ENCODE results near the gene RAB34.
"Not testable (repeated sequence)": the region's sequence is repeated elsewhere in the genome, so short reads cannot be mapped to it uniquely, and the experiment has no call there.

Gene RAB34

GRCh38 chr17:28737770-28738679 lies 20.4 kb upstream of the RAB34 start:
- peak; percentile 49 for DNase-seq (ENCODE audit: low read depth)
- TF ChIP-seq CTCF (IDR thresholded peaks at IDR 0.05; ENCODE audit: insufficient read depth, low read depth, low read length, missing control alignments) = no peak
- H3K4me3 ChIP-seq (ENCODE audit: low read length) = no peak overlapping the region

- no peak for TF ChIP-seq CTCF (IDR thresholded peaks at IDR 0.05; ENCODE audit: insufficient read depth, low read depth, low read length, missing control alignments)
- no peak for DNase-seq (ENCODE audit: low read depth)
- H3K4me3 ChIP-seq (ENCODE audit: low read length) = no peak overlapping the region
Observed at GRCh38 chr17:28737316-28737715, 19.6 kb upstream of the RAB34 start.

GRCh38 chr17:28735913-28736769 lies 18.5 kb upstream of the RAB34 start:
- DNase-seq (ENCODE audit: low read depth) = not testable (repeated sequence)

GRCh38 chr17:28735242-28735722 lies 17.6 kb upstream of the RAB34 start:
- no peak overlapping the region for H3K4me3 ChIP-seq (ENCODE audit: low read length)
- TF ChIP-seq CTCF (IDR thresholded peaks at IDR 0.05; ENCODE audit: insufficient read depth, low read depth, low read length, missing control alignments) = no peak
- DNase-seq (ENCODE audit: low read depth) = peak; percentile 54

More at GRCh38 chr17:28735913-28736769, 18.5 kb upstream of the RAB34 start:
- not testable (repeated sequence) for H3K4me3 ChIP-seq (ENCODE audit: low read length)

GRCh38 chr17:28734712-28735241 lies 17.1 kb upstream of the RAB34 start:
- no peak for DNase-seq (ENCODE audit: low read depth)
- no peak for TF ChIP-seq CTCF (IDR thresholded peaks at IDR 0.05; ENCODE audit: insufficient read depth, low read depth, low read length, missing control alignments)
- H3K4me3 ChIP-seq (ENCODE audit: low read length) = no peak overlapping the region

- no peak for DNase-seq (ENCODE audit: low read depth)
- H3K4me3 ChIP-seq (ENCODE audit: low read length) = no peak overlapping the region
- no peak for TF ChIP-seq CTCF (IDR thresholded peaks at IDR 0.05; ENCODE audit: insufficient read depth, low read depth, low read length, missing control alignments)
Observed at GRCh38 chr17:28733346-28733745, 15.7 kb upstream of the RAB34 start.

- TF ChIP-seq CTCF (IDR thresholded peaks at IDR 0.05; ENCODE audit: insufficient read depth, low read depth, low read length, missing control alignments) = no peak
- no peak overlapping the region for H3K4me3 ChIP-seq (ENCODE audit: low read length)
- no peak for DNase-seq (ENCODE audit: low read depth)
Observed at GRCh38 chr17:28729950-28730330, 12.3 kb upstream of the RAB34 start.

Data from epithelial cell of esophagus (primary cell).